ENCODE results near the gene NCOA7.
"Not testable (repeated sequence)": the region's sequence is repeated elsewhere in the genome, so short reads cannot be mapped to it uniquely, and the experiment has no call there.

NCOA7 gene

GRCh38 chr6:125882243-125882642 lies 91.5 kb downstream of the NCOA7 start:
- DNase-seq, result no peak

GRCh38 chr6:125884634-125885371 lies 94.0 kb downstream of the NCOA7 start:
- DNase-seq, result no peak

- DNase-seq, result no peak
Observed at GRCh38 chr6:125886021-125886420, 95.3 kb downstream of the NCOA7 start.

GRCh38 chr6:125886914-125887313 lies 96.2 kb downstream of the NCOA7 start:
- DNase-seq, result no peak

GRCh38 chr6:125887372-125887771 lies 96.6 kb downstream of the NCOA7 start:
- no peak for DNase-seq

GRCh38 chr6:125888989-125889656 lies 98.4 kb downstream of the NCOA7 start:
- peak; percentile 12 for DNase-seq

GRCh38 chr6:125899726-125900182 lies 109.0 kb downstream of the NCOA7 start:
- no peak for DNase-seq

- DNase-seq, result peak; percentile 63
Observed at GRCh38 chr6:125904871-125905270, 114.1 kb downstream of the NCOA7 start.

- peak; percentile 12 for DNase-seq
Observed at GRCh38 chr6:125906158-125906998, 115.6 kb downstream of the NCOA7 start.

GRCh38 chr6:125910527-125910926 lies 119.8 kb downstream of the NCOA7 start:
- DNase-seq, result peak; percentile 38

- DNase-seq, result not testable (repeated sequence)
Observed at GRCh38 chr6:125911051-125911451, 120.3 kb downstream of the NCOA7 start.

- DNase-seq, result not testable (repeated sequence)
Observed at GRCh38 chr6:125912430-125912829, 121.7 kb downstream of the NCOA7 start.

GRCh38 chr6:125913145-125913544 lies 122.4 kb downstream of the NCOA7 start:
- DNase-seq, result no peak

GRCh38 chr6:125913864-125914351 lies 123.1 kb downstream of the NCOA7 start:
- peak; percentile 90 for DNase-seq

GRCh38 chr6:125918230-125918629 lies 127.5 kb downstream of the NCOA7 start:
- DNase-seq, result no peak

GRCh38 chr6:125918681-125919566 lies 128.2 kb downstream of the NCOA7 start:
- DNase-seq, result peak; percentile 52

- no peak for DNase-seq
Observed at GRCh38 chr6:125919618-125920017, 128.9 kb downstream of the NCOA7 start.

- DNase-seq, result no peak
Observed at GRCh38 chr6:125922322-125922860, 131.6 kb downstream of the NCOA7 start.

- peak; percentile 7 for DNase-seq
Observed at GRCh38 chr6:125923366-125923877, 132.7 kb downstream of the NCOA7 start.

GRCh38 chr6:125924169-125924568 lies 133.4 kb downstream of the NCOA7 start:
- DNase-seq, result no peak

- no peak for DNase-seq
Observed at GRCh38 chr6:125924697-125925358, 134.1 kb downstream of the NCOA7 start.
